K562 (cell line): ENCODE data around the gene MRFAP1. TPM values are rescaled to one million over a fixed set of nuclear protein-coding genes. Genes with fewer than 3 reads are reported as not detected.
A peak's percentile ranks its signal among the peaks of the same experiment; 100 is the strongest.

Experiments used
- CBFA2T3 ChIP-seq: fragments of 450-650 bp; IDR thresholded peaks from 2 replicates; pipeline ENCODE4 v1.6.1; 2017
- CCAR2 ChIP-seq: fragments of 200-400 bp; formaldehyde crosslinking; IDR thresholded peaks from 2 replicates; pipeline ENCODE4 v1.6.1; 2017; ENCODE audit warnings: mild to moderate bottlenecking, low read depth, low read length
- GATA2 ChIP-seq: sonication (generic); formaldehyde crosslinking; IDR thresholded peaks from 2 replicates; pipeline ENCODE4 v1.4.0; 2020; ENCODE audit warnings: mild to moderate bottlenecking, missing genetic modification reagents
- GATAD2B ChIP-seq: fragments of 450-650 bp; IDR thresholded peaks from 2 replicates; pipeline ENCODE4 v1.6.1; 2017; ENCODE audit warnings: mild to moderate bottlenecking, borderline replicate concordance
- HDAC6 ChIP-seq: IDR thresholded peaks from 2 replicates; pipeline ENCODE4 v1.6.1; 2012; ENCODE audit warnings: low read depth, mild to moderate bottlenecking, control low read depth, inconsistent platforms, low read length, moderate library complexity
- KAT2B ChIP-seq: IDR thresholded peaks from one replicate; pipeline ENCODE4 v1.6.1; 2012; ENCODE audit warnings: low read depth, mild to moderate bottlenecking, control low read depth, inconsistent platforms, low read length, moderate library complexity
- KAT7 ChIP-seq: sonication (generic); formaldehyde crosslinking; IDR thresholded peaks from 2 replicates; pipeline ENCODE4 v1.8.0; 2022; ENCODE audit warnings: missing genetic modification reagents, mild to moderate bottlenecking, borderline replicate concordance
- KLF6 ChIP-seq: fragments of 250-450 bp; sonication (Bioruptor Pico); IDR thresholded peaks from 2 replicates; pipeline ENCODE4 v1.4.0; 2020; ENCODE audit warnings: mild to moderate bottlenecking, moderate library complexity, borderline replicate concordance
- TAF1 ChIP-seq: IDR thresholded peaks from 2 replicates; pipeline ENCODE4 v1.6.1; 2011; ENCODE audit warnings: mild to moderate bottlenecking, low read length, moderate library complexity; ENCODE audit not compliant: insufficient read depth, control insufficient read depth, severe bottlenecking; ENCODE audit errors: extremely low read depth
- TRIM28 ChIP-seq: fragments of 450-650 bp; IDR thresholded peaks from 2 replicates; pipeline ENCODE4 v1.6.1; 2017
- ZBTB26 ChIP-seq: fragments of 450-650 bp; formaldehyde crosslinking; IDR thresholded peaks from 2 replicates; pipeline ENCODE4 v1.4.0; 2022; ENCODE audit warnings: missing genetic modification characterization
- polyA plus RNA-seq, 8 experiments: library from polyadenylated mRNA; depleted of rRNA in 4 of 8; stranded (reverse) in 5 of 8; unstranded in 3 of 8; fragments of >200 nt; fragmentation: Nextera tagmentation in 2 of 8; fragmentation: Illumina TruSeq in 1 of 8; extraction: Ambion mirVana in 2 of 8; extraction: Trizol in 1 of 8; gene quantifications; 2 replicates each; pipeline versions ENCODE4 v1.2.1 to v1.2.3, GENCODE V29; 2011 to 2014; ENCODE audit warnings: inconsistent platforms in 1 of 8, missing spikeins in 1 of 8
- total RNA-seq, 7 experiments: library from RNA; depleted of rRNA in 6 of 7; stranded (reverse); fragments of >200 nt in 6 of 7; fragmentation: Illumina TruSeq in 2 of 7; extraction: Trizol in 2 of 7; gene quantifications; 2 replicates each; pipeline versions ENCODE4 v1.2.1 to v1.2.3, GENCODE V29; 2011 to 2021; ENCODE audit warnings: low replicate concordance in 1 of 7
- TF ChIP-seq, protein P1 (sequence below): sonication (generic); formaldehyde crosslinking; IDR thresholded peaks from 2 replicates; pipeline ENCODE4 v1.8.0; 2022; ENCODE audit warnings: mild to moderate bottlenecking, low read depth, missing genetic modification reagents
- TF ChIP-seq, protein P2 (sequence below): sonication (generic); formaldehyde crosslinking; IDR thresholded peaks from 2 replicates; pipeline ENCODE4 v1.8.0; 2022; ENCODE audit warnings: missing genetic modification reagents, mild to moderate bottlenecking, moderate library complexity, borderline replicate concordance
- TF ChIP-seq, protein P3 (sequence below): sonication (generic); formaldehyde crosslinking; IDR thresholded peaks from 2 replicates; pipeline ENCODE4 v1.8.0; 2022; ENCODE audit warnings: missing genetic modification reagents, mild to moderate bottlenecking, borderline replicate concordance
- TF ChIP-seq, protein P4 (sequence below): sonication (generic); formaldehyde crosslinking; IDR thresholded peaks from 2 replicates; pipeline ENCODE4 v1.8.1; 2023; ENCODE audit warnings: missing genetic modification reagents, mild to moderate bottlenecking, borderline replicate concordance
- TF ChIP-seq, protein P5 (sequence below): sonication (generic); formaldehyde crosslinking; IDR thresholded peaks from 2 replicates; pipeline ENCODE4 v1.8.1; 2023; ENCODE audit warnings: mild to moderate bottlenecking, missing genetic modification reagents, moderate library complexity

MRFAP1 gene
- total and polyA plus RNA-seq, 9 of the 15 experiments (the other 6 are each of a cell fraction or from before 2014, with no cell fraction given) = 46.0 to 270 (median 151) TPM

- TF ChIP-seq, protein P1, sequence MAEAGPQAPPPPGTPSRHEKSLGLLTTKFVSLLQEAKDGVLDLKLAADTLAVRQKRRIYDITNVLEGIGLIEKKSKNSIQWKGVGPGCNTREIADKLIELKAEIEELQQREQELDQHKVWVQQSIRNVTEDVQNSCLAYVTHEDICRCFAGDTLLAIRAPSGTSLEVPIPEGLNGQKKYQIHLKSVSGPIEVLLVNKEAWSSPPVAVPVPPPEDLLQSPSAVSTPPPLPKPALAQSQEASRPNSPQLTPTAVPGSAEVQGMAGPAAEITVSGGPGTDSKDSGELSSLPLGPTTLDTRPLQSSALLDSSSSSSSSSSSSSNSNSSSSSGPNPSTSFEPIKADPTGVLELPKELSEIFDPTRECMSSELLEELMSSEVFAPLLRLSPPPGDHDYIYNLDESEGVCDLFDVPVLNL (CRISPR knock-in tag) = peak; percentile 66
- TF ChIP-seq, protein P2, sequence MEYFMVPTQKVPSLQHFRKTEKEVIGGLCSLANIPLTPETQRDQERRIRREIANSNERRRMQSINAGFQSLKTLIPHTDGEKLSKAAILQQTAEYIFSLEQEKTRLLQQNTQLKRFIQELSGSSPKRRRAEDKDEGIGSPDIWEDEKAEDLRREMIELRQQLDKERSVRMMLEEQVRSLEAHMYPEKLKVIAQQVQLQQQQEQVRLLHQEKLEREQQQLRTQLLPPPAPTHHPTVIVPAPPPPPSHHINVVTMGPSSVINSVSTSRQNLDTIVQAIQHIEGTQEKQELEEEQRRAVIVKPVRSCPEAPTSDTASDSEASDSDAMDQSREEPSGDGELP (CRISPR knock-in tag) = peak; percentile 85
- no peak for TF ChIP-seq ZBTB26
- TF ChIP-seq KAT7 = peak; percentile 80
- peak; percentile 98 for TF ChIP-seq TAF1
- TF ChIP-seq HDAC6 = no peak
- TF ChIP-seq, protein P3, sequence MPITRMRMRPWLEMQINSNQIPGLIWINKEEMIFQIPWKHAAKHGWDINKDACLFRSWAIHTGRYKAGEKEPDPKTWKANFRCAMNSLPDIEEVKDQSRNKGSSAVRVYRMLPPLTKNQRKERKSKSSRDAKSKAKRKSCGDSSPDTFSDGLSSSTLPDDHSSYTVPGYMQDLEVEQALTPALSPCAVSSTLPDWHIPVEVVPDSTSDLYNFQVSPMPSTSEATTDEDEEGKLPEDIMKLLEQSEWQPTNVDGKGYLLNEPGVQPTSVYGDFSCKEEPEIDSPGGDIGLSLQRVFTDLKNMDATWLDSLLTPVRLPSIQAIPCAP (CRISPR knock-in tag) = no peak
- TF ChIP-seq, protein P4, sequence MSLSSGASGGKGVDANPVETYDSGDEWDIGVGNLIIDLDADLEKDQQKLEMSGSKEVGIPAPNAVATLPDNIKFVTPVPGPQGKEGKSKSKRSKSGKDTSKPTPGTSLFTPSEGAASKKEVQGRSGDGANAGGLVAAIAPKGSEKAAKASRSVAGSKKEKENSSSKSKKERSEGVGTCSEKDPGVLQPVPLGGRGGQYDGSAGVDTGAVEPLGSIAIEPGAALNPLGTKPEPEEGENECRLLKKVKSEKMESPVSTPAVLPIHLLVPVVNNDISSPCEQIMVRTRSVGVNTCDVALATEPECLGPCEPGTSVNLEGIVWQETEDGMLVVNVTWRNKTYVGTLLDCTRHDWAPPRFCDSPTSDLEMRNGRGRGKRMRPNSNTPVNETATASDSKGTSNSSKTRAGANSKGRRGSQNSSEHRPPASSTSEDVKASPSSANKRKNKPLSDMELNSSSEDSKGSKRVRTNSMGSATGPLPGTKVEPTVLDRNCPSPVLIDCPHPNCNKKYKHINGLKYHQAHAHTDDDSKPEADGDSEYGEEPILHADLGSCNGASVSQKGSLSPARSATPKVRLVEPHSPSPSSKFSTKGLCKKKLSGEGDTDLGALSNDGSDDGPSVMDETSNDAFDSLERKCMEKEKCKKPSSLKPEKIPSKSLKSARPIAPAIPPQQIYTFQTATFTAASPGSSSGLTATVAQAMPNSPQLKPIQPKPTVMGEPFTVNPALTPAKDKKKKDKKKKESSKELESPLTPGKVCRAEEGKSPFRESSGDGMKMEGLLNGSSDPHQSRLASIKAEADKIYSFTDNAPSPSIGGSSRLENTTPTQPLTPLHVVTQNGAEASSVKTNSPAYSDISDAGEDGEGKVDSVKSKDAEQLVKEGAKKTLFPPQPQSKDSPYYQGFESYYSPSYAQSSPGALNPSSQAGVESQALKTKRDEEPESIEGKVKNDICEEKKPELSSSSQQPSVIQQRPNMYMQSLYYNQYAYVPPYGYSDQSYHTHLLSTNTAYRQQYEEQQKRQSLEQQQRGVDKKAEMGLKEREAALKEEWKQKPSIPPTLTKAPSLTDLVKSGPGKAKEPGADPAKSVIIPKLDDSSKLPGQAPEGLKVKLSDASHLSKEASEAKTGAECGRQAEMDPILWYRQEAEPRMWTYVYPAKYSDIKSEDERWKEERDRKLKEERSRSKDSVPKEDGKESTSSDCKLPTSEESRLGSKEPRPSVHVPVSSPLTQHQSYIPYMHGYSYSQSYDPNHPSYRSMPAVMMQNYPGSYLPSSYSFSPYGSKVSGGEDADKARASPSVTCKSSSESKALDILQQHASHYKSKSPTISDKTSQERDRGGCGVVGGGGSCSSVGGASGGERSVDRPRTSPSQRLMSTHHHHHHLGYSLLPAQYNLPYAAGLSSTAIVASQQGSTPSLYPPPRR (CRISPR knock-in tag) = no peak
- peak; percentile 22; the same call in 1 of the 2 replicates for TF ChIP-seq CBFA2T3
- no peak for TF ChIP-seq KLF6 (CRISPR knock-in tag)
- TF ChIP-seq, protein P5, sequence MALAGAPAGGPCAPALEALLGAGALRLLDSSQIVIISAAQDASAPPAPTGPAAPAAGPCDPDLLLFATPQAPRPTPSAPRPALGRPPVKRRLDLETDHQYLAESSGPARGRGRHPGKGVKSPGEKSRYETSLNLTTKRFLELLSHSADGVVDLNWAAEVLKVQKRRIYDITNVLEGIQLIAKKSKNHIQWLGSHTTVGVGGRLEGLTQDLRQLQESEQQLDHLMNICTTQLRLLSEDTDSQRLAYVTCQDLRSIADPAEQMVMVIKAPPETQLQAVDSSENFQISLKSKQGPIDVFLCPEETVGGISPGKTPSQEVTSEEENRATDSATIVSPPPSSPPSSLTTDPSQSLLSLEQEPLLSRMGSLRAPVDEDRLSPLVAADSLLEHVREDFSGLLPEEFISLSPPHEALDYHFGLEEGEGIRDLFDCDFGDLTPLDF (CRISPR knock-in tag) = no peak
- no peak for TF ChIP-seq GATA2 (CRISPR knock-in tag)
- no peak for TF ChIP-seq CCAR2
- TF ChIP-seq TRIM28 = no peak; the same call in 1 of the 2 replicates
- TF ChIP-seq KAT2B = no peak
- TF ChIP-seq GATAD2B = peak; percentile 22; the same call in 1 of the 2 replicates
These were observed at the start of gene MRFAP1 (continued) for GRCh38 chr4:6640292-6641163.
